GM04504 (cell line): ENCODE measurements around the gene PNPLA1.

Source experiments
- DNase-seq: peaks from one replicate; pipeline ENCODE4 v3.0.0-alpha.2; 2012; ENCODE audit warnings: low read depth

The PNPLA1 gene

GRCh38 chr6:36269834-36270705 lies at the start of gene PNPLA1:
Gene PNPLA1 (plus strand): TSS chr6:36270060. CDS start chr6:36270460, 400 bp downstream.
- no peak for DNase-seq

DNA sequence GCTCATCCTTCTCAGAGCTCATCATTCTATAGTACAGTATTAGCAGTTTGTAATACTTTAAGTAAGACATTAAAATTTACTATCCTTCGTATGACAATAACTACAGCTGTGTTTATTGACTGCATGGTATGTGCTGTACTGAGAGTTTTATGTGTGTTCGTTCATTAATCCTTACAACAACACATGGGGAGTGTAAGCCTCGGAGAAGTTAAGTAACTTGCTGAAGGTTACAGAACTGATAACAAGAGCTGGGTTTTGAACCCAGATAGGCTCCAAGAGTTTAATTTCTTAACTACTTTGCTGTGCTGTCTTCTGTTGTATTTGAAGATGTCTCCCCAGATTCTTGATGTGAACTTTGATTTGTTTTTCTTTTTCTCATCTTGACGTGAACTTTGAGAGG lies 49.6 kb upstream of the PNPLA1 start:
- DNase-seq: no peak

DNA sequence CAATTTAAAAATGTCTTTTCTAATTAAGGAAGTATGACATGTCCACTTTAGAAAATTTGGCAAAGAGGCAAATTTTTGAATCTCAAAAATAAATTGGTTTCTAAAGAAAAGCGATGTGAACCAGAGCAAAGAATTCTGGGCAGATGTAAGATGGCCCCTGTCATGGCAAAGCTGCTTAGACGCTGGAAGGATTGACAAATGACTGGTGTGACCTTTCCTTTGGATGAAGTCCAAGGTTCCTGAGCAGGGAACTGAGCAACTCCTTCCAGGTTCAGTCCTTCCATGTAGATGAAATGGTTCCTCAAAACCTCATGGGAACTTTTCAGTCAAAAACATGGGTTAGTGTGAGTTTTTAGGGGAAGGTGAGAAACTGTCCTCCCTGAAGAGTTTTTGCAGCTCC lies 48.2 kb upstream of the PNPLA1 start:
- DNase-seq: no peak

GRCh38 chr6:36222924-36223323 lies 46.9 kb upstream of the PNPLA1 start:
- DNase-seq: no peak

DNA sequence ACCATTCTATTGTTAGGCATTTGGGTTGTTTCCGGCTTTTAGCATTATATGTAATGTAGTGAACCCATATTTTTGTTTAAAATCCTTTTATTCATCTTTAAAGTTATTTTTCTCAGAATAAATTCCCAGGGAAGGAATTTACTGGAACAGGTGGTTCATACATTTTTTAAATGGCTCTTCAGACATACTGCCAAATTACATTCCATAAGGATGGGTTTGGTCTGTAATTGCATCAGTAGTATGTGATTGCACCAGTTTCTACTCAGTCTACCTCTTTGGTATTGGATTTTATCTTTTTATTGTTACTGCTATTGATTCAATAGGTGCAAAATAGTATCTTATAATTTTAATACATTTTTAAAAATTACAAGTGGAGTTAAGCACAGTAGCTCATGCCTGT lies 46.2 kb upstream of the PNPLA1 start:
- no peak for DNase-seq

- no peak for DNase-seq
Measured at GRCh38 chr6:36224918-36225461, 44.9 kb upstream of the PNPLA1 start.

GRCh38 chr6:36226438-36227047 lies 43.3 kb upstream of the PNPLA1 start:
- no peak for DNase-seq

- DNase-seq: no peak
Measured at GRCh38 chr6:36227379-36228228, 42.3 kb upstream of the PNPLA1 start.

DNA sequence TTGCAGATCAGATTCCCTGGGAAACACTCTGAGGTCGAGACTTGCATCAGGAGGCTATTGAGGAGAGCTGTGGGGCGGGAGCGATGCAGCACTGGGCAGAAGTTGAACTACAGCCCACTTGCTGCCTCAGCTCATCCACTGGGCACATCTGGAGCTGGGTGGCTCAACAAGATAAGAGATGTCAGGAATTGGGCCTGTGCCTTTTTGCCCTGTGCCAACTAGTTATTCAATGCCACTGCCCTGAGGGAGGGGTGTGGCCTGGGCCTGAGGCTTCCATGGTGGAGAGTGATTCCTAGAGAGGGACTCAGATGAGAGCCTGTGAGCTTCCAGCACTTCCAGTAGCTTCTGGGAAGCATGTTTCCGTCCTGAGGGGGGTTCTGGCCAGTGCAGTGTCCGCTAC lies 40.6 kb upstream of the PNPLA1 start:
- no peak for DNase-seq

GRCh38 chr6:36230371-36230770 lies 39.5 kb upstream of the PNPLA1 start:
- DNase-seq: no peak

DNA sequence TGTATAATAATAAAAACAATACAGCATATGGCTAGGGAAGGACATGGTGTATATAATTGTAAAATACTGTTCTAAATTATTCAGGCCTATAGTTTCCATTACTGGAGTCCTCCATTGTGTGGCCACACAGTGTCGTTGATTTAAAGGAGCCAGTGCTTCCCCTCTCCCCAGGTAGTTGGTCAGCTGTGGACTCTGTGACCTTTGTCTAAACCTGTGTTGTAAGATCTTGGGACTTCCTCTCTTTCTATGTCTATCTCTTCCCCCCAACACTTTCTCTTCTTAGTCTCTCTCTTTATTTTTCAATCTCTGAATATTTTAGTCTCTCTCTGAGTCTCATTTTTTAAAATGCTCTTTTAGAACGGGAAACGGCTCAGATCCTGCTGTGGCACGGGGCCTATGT lies 37.7 kb upstream of the PNPLA1 start:
- no peak for DNase-seq

- no peak for DNase-seq
Measured at GRCh38 chr6:36235309-36235708, 34.6 kb upstream of the PNPLA1 start.

- no peak for DNase-seq
Measured at GRCh38 chr6:36235862-36236261, 34.0 kb upstream of the PNPLA1 start.

DNA sequence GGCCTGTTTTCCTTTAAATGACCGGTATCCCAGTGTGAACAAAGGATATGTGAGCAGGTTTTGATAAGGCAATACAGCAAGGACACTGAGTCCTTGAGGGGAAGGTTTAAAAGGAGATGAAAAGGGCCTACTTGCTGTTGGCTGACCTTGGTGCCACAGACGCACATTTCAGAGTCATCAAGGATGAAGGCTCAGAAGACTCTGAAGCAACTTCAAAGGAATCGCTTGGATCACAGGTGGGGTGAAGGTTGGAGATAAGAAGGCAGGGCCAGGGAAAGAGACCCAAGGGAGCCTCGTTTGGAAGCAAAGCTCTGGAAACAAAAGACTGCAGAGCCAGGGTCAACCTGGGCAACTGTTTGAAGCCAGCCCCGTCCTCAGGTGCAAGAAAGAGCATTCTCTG lies 30.1 kb upstream of the PNPLA1 start:
- DNase-seq: no peak

- no peak for DNase-seq
Measured at GRCh38 chr6:36241728-36242127, 28.1 kb upstream of the PNPLA1 start.

GRCh38 chr6:36242161-36242560 lies 27.7 kb upstream of the PNPLA1 start:
- no peak for DNase-seq

- DNase-seq: no peak
Measured at GRCh38 chr6:36242626-36243025, 27.2 kb upstream of the PNPLA1 start.

- no peak for DNase-seq
Measured at GRCh38 chr6:36243562-36244212, 26.2 kb upstream of the PNPLA1 start.

GRCh38 chr6:36244641-36245280 lies 25.1 kb upstream of the PNPLA1 start:
- no peak for DNase-seq

DNA sequence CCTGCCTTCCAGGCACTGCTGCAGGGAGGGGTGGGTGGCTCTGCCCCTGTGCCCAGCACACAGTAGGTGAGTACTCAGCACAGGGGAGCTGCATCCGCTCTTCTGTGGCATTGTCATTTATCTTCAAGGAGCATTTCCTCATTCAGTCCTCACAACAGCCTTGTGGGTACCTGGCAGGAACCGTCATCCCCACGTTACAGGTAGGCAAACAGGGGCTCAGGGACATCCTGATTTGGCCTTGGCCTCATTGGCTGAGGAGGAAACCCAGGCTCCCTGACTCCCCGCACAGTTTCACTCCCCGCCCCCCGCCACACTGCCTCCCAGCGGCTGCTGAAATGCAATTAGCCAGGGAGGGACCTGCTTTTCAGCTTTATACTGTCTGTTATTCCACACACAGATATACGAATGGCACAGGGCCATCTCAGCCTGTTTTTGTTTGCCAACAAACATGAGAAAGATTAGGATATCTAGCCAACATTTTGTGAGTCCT lies 24.2 kb upstream of the PNPLA1 start:
- no peak for DNase-seq
